Left renal pelvis (tissue), 4 donors: ENCODE measurements around the gene RAB27B. TPM values are rescaled to one million over a fixed set of nuclear protein-coding genes. Genes with fewer than 3 reads are reported as not detected.
A peak's percentile ranks its signal among the peaks of the same experiment; 100 is the strongest.
"Not testable (repeated sequence)": the region's sequence is repeated elsewhere in the genome, so short reads cannot be mapped to it uniquely, and the experiment has no call there.

Source experiments
- DNase-seq, 4 donors: peaks; one replicate each; pipeline ENCODE4 v3.0.0-alpha.2; 2013; ENCODE audit warnings: low read depth in 4 of 4, low spot score in 3 of 4
- polyA plus RNA-seq, 4 donors: library from polyadenylated mRNA; unstranded; fragments of 120-200 nt; gene quantifications; one replicate each; pipeline ENCODE4 v1.2.1, GENCODE V29; 2013; ENCODE audit not compliant: insufficient read length in 4 of 4

The RAB27B gene
- 1 to 10 TPM in 3 of 4 donors, under 1 TPM in 1; 0.56 to 6.2 (median 5.6) TPM for polyA plus RNA-seq

- DNase-seq = peak; percentile 48 to 73 (median 62)
Observed at GRCh38 chr18:54828281-54828881, at the start of gene RAB27B. Gene RAB27B (plus strand): TSS chr18:54828477. CDS start chr18:54877586, 49,109 bp downstream.

DNA sequence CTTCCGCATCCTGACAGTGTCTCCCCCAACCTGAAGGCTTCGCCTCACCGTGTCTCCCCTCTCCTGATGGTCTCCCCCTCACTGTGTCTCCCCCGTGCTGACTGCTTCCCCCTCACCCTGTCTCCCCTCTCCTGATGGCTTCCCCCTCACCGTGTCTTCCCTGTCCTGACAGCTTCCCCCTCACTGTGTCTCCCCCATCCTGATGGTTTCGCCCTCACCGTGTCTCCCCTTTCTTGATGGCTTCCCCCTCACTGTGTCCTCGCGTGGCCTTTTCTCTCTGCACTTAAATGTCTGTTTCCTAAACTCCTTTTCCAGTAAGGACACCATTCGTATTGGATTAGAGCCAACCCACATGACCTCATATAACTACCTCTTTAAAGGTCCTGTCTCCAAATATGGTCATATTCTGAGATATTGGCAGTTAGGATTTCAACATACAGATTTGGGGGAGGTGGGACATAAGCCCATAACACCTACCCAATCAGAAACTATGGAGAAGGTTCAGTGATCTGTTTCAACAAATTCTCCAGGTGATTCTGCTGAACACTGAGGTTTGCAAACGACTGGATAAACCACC, 47.9 kb upstream of the RAB27B start:
- DNase-seq = no peak

DNA sequence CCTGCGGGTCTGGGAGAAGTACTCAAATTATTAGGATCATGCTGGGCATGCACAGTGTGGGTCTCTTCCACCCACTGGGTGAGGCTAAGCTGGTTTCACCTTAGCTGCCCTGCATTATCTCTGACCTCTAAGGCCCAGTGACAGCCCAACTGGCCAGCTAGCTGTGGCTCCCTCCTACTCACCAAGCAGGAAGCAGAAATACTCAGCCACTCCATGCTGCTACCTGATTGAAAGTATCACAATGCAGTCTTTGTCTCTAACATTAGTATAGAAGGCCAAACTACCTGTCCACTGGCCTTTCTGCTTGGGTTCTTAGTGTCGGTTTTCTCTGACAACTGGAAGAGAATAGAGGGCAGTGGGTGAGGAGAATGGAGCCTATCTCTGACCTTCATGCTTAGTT, 47.3 kb upstream of the RAB27B start:
- DNase-seq = no peak

DNA sequence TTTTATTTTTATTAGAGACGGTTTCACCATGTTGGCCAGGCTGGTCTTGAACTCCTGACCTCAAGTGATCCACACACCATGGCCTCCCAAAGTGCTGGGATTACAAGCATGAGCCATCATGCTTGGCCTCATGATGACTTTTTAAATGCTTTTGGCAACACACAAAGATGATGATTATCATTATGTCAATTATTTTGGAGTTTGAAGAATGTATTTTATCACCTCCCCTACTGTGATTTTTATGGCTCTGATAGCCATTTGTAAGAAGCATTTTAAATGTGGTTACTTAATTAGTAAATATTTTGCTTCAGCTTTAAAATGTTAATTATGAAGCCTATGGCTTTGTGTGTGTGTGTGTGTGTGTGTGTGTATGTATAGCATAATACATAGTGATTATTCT, 45.1 kb upstream of the RAB27B start:
- no peak for DNase-seq

GRCh38 chr18:54786206-54786605, 42.1 kb upstream of the RAB27B start:
- DNase-seq = no peak

- DNase-seq = no peak
Observed at GRCh38 chr18:54787121-54787520, 41.2 kb upstream of the RAB27B start.

DNA sequence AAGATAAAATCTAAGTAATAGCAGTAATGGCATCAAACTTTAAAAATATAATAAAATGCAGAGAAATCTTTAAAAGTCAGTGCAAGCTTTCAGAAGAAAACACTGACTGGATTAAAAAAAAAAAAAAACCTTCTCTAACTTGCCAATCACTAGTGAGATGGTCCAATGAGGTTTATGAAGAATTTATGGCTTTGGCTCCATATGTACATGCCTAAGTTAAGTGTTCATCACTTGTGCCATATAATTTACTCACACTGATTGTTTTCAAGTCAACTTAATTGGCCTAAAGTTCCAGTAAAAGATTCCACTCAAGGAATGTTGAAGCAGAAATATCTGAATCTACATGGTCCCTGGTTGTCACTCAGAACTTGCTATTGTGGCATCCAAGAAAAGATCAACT, 40.7 kb upstream of the RAB27B start:
- no peak for DNase-seq

- no peak for DNase-seq
Observed at GRCh38 chr18:54790109-54790508, 38.2 kb upstream of the RAB27B start.

DNA sequence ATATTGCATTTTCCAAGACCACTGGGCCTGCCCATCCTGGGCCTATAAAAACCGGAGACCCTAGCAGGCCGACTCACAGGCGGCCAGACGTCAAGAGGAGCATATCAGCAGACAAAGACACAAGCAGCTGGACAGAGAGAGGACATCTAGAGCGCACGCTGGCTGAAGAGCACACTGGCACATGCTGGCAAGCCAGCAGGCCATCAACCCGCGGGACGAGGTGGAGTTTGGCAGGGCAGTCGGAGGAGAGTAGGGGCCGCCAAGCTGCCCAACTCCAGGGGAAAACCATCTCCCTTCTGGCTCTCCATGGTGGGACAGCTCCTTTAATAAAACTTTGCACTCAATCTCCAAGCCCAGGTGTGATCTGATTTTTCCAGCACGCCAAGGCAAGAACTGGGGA, 36.6 kb upstream of the RAB27B start:
- DNase-seq = no peak

GRCh38 chr18:54792079-54792478, 36.2 kb upstream of the RAB27B start:
- DNase-seq = no peak

DNA sequence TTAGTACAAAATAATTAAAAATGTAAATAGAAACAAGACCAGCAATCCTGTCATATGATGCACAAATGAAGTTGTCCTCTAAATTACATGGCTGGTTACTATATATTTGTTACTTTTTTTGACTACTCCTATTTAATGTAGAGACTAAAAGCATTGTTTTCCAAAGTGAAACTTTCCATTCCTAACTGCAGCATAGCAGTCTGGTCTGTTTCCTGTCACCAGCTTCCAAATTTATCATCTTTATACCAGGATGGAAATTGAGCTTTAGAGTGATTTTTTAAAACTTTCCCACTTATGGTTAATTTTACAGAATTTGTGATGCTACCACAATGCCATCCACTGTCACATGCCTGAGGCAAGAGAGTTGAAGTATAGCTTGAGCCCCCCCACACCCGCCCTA, 33.5 kb upstream of the RAB27B start:
- no peak for DNase-seq

DNA sequence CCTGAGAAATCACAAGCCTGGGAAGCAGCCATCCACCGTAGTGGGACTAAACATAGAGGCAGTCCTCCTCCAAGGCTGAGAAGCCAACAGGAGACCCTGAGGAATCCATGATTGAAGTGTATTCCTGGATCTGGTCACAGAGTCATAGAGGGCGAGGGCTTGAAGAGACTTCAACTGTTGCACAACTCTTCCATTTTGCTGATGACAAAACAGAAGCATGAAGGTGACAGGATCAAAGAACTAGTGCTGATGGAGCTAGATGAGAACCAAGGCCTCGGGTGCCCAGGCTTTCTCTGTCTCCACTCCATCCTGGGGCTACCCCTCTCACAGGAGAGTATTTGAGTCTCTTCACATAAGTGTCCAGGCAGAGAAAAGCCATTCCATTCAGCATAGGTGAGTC, 30.1 kb upstream of the RAB27B start:
- DNase-seq = no peak

DNA sequence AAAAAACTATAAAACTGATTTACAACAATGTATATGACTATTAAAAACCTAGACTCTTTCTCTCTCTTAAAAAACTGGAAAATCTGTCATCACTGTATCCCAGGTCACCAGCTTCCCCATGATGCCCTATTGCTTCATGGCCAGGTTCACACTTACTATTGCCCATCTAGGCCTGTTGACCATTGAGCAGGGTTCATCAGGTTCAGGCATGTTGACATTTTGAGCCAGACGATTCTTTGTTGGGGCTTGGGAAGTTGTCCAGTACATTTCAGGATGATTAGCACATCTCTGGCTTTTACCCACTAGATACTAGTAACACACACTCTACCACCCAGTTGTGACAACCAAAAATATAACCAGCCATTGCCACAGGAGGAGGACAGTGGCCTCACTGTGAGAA, 26.9 kb upstream of the RAB27B start:
- DNase-seq = no peak

- no peak for DNase-seq
Observed at GRCh38 chr18:54802178-54802577, 26.1 kb upstream of the RAB27B start.

DNA sequence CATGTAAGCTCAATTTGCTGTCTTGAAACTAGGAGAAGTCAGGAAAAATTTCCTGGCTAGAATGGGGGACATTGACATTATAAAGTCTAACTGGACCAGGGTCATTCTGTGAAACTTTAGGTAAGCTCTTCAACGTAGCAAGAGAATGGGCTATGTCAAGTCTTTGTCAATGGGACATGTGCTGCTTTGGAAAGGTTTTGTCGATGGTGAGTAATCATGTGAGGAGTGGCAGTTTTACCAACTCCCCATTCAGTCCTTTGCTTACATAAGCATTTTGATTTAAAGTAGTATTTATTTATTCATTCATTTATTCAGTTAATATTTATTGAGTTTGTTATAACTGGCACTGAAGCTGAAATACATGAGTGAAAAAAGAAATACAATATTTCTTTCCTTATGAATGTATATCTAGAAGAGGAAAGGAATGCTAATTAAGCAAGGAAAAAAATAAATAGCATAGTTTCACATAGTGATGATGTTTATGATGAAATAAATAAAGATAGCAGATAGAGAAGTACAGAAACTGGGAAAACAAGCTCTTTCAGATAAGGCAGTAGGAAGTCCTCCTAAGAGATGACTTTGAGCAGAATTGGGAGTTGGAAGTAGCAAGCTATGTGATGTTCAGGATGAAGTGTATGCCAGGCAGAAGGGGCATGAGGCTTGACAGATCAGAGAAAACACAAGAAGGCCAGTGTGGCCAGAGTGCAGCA, 25.4 kb upstream of the RAB27B start:
- DNase-seq = no peak

- DNase-seq = no peak
Observed at GRCh38 chr18:54805571-54806334, 22.5 kb upstream of the RAB27B start.

DNA sequence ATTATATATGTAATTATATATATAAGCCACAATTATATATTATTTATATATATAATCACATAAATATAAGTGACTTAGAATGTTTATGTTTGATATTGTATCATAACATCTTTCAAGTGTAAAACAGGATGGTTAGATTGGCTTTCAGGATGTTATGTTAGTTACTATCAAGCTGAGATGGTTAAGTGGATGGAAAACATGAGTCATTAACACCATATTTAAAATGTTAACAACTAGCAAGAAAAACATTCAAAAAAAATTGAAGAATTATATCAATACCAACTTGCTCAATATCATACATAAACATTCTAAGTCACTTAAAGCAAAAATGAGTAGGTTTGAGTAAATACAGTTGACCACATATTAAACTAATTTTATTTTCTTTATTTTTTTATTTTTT, 21.8 kb upstream of the RAB27B start:
- DNase-seq = no peak

- no peak for DNase-seq
Observed at GRCh38 chr18:54807303-54807702, 21.0 kb upstream of the RAB27B start.

GRCh38 chr18:54810662-54811061, 17.6 kb upstream of the RAB27B start:
- not testable (repeated sequence) for DNase-seq

DNA sequence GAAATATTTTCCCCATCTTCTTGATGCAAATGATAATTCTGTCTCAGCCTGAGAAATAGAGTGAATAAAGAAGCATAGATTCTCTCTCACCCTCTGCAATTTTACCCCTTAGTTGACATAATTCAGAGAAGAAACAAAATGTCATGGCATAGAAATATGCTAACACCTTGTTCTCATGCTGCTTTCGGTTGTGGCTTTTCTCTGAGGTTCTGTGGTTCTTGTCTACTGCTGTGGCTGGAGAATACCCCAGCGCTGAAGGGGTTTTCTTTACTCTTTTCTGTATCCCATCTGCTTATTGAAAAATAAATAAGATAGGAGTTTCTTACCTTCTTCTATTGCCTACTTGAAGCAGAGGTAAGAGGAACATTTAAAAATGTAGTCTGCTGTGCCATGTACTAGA, 15.4 kb upstream of the RAB27B start:
- no peak for DNase-seq

DNA sequence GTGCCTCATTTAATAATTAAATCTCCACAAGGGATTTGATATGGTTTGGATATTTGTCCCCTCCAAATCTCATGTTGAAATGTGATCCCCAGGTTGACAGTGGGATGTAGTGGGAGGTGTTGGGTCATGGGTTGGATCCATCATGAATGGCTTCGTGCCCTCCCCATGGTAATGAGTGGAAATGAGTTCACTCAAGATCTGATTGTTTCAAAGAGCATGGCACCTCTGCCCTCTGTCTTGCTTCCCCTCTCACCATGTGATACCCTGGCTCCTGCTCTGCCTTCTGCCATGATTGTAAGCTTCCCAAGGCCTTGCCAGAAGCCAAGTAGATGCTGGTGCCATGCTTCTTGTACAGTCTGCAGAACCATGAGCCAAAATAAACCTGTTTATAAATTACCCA, 15.0 kb upstream of the RAB27B start:
- DNase-seq = no peak
